Hepatic stellate cell (primary cell): ENCODE data around the gene CTSA.

Experiments
- DNase-seq: peaks from one replicate; pipeline ENCODE4 v3.0.0; 2011; ENCODE audit warnings: low spot score

Gene CTSA

GRCh38 chr20:45890985-45891983 lies at the start of gene CTSA, which contains the start of gene NEURL2:
TSS of gene CTSA (plus strand) at chr20:45891335. CDS start at chr20:45891569, 234 bp downstream.
TSS of gene NEURL2 (minus strand) at chr20:45891208. CDS start at chr20:45890991, 217 bp downstream.
- DNase-seq, result peak; percentile 98

DNA sequence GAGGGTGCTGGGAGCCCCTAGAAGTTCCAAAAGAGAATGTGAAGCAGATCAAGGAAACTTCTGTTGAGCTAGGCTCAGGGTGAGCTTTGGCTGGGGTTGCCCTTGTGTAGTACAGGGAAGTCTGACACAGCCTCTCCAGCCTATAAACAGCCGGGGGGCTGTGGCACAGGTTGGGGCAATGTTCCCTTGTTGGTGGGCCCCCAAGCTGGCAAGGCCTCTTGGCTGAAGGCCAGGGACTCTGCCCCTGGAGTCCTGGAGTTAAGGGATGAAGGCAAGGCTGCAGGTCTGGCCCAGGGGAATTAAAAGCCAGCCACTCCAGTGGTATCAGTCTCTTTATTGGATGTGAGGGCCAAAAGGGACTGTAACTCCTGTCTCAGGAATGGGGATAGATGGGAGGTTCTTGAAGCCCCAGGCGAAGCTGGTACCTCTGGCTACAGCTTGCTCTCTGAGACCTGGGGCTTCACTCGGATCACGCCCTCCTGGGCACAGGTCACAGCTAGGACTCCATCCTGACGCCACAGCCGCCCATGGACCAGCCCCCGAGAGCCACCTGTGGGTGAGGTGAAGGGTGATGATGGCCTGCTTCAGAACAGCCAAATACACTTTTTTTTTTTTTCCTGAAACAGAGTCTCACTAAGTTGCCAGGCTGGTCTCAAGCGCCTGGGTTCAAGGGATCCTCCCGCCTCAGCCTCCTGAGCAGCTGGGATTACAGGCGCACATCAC lies 49.6 kb upstream of the CTSA start:
- DNase-seq, result no peak

DNA sequence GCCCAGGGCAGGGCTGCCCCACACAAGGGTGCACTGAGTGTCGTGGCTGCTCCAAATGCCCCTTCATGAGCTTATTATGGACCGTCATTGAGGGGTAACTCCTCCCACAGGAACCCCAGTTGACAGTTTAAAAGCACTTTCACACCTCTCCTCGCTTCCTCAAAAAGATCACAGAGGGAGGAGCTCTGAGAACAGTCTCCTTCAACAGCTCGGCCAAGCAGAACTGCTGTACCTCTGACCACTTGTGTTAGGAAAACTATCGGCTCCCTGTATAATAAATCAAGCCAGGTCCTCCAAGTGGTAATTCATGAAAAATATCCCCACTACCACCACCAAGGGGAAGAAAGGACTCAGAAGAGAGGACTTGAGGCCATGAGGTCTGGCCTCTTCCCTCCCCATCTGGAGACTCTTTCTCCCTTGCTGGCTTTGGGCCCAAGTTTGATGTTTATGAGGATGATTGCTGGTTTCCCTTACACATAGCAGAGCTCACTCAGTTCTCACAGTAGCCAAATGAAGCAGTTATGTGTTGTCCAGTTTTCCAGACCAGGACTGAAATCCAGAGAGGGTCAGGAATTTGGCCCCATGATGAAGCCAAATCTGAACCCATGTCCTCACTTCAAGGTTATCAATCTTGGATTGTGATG lies 48.8 kb upstream of the CTSA start:
- DNase-seq, result peak; percentile 32

- DNase-seq, result no peak
Observed at GRCh38 chr20:45843506-45843905, 47.6 kb upstream of the CTSA start.

DNA sequence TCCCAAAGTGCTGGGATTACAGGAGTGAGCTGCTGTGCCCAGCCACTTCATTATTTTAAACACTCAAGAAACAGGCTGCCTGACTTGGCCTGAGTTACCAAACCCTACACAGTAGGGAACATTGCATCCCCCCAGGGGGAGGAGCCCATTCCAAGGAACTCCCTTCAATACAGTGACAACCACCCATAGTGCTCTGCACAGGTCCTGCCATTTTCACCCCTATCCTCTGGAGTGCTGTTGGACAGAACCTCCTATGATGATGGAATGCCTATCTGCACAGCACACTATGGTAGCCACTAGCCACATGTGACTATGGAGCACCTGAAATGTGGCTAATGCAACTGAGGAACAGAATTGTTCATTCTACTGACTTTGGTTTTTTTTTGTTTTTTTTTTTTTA lies 45.7 kb upstream of the CTSA start:
- DNase-seq, result no peak

DNA sequence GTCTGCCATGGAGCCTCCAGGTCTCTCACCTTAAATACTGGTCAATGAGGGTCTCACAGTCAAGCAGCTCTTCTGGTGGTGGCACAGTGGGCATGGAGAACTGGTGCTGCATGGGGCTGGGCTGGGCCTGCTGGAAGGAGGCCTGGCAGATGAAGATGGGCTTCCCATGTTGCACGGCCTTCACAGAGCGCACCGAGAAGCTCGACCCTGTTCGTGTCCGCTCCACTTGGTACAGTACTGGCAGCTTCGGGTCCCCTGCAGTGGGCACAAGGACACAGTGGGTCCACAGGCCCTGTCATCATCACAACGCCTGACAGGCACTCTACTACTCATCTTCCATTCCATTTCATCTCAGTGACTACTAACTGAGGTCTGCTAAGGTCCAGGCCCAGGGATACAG lies 42.7 kb upstream of the CTSA start:
- no peak for DNase-seq

DNA sequence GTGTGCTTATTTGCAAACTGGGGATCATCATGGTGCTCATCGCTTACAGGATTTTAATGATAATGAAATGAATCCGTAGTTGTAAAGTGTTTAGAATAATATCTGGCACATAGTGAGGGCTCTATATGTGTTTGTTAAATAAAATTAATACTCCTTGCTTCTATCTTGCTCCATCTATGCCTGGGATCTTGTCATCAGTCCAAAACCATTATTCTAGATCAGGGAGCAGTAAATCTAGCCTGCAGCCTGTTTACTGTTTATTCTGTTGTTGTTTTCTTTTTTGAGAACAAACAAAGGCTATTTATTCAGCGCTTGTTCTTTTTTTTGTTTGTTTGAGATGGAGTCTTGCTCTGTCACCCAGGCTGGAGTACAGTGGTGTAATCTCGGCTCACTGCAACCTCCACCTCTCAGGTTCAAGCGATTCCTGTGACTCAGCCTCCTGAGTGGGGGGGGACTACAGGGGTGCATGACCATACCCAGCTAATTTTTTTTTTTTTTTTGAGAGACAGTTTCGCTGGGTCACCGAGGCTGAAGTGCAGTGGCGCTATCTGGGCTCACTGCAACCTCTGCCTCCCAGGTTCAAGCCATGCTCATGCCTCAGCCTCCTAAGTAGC lies 42.1 kb upstream of the CTSA start:
- DNase-seq, result no peak

DNA sequence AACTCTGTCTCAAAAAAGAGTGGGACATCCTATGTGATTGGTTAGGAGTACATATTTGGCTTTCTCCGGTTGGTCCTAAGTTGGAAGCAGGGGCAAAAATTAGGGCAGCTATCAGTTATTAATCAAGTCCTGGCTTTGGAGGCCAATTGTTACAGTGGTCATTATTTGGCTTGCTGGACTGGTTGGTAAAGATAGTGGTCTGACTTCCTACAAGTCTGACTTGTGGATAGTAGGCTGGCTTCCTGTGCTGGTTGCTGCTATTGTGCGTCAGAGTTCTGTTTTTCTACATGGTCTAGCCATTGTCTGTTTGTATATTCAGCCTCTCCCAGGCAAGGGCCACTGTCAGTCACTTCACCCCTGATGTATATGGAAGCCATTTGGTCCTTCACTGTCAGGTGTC lies 40.9 kb upstream of the CTSA start:
- DNase-seq, result no peak

DNA sequence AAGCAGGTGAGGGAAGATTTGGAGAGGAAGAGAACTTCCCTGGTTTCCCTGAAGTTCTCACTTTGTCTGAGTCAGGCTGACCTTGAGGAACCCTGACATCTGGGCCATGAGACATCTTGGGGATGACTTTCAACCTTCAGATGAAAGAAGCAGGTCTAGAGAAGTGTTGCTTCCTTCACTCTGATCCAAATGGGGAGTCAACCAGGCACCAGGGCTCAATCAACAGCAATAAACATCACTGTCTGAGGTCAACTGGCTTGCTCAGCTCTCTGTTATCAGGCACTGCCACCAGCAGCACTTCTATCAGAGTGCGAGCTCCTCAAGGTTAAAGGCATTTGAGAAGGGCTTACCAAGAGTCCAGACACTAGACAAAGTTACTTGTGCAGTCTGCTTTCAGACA lies 40.2 kb upstream of the CTSA start:
- no peak for DNase-seq

DNA sequence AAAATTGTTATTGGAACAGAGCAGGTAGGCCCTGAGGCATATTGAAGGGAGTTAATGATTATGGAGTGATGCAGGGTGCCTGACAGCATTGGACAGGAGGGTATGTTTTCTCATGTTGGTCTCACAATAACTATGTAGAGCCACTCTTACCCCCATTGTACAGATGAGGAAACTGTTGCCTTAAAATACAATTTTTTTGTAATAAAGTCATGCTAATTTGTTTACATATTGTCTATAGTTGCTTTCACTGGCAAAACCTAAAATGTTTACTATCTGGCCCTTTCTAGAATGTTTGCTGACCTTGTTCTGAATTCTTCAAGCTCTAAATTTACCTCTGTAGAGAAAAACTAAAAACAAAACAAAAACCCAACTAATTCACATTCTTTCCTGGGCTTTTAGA lies 39.6 kb upstream of the CTSA start:
- no peak for DNase-seq

DNA sequence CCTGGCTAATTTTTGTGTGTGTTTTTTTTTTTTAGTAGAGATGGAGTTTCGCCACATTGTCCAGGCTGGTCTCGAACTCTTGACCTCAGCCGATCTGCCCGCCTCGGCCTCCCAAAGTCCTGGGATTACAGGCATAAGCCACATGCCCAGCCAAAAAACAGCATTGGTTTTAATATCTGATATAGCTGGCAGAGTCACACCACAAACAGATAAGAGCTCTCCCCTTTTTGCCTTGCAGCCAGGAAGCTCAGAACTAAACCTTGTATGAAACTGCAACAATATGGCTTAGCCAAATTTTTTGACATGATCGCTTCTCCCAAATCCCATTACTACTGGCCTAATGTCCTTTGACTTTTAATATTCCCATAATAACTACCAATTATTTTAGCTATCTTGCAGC lies 38.8 kb upstream of the CTSA start:
- no peak for DNase-seq

- DNase-seq, result no peak
Observed at GRCh38 chr20:45853484-45853883, 37.7 kb upstream of the CTSA start.

GRCh38 chr20:45857114-45857881 lies 33.8 kb upstream of the CTSA start, which contains the start of the genes ACOT8 and ZSWIM3:
TSS of gene ACOT8 (minus strand) at chr20:45857392. CDS start at chr20:45857315, 77 bp downstream.
TSS of gene ZSWIM3 (plus strand) at chr20:45857614. CDS start at chr20:45857826, 212 bp downstream.
- DNase-seq, result peak; percentile 100

DNA sequence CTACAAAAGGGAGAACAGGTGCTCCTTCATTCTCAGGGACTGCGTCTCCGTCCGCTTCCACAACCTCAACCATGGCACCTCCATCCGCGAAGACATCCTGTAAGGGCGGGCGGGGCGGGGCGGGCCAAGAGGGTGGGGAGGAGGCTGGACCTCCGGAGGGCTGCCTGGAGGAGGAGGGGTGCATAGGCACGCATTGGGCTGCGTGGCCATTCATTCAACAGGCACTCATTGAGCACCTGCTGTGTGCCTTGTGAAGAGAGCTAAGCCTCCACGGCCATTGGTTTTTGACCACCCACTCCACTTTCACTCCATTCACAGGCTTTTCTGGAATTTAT lies 33.3 kb upstream of the CTSA start:
- DNase-seq, result peak; percentile 31

DNA sequence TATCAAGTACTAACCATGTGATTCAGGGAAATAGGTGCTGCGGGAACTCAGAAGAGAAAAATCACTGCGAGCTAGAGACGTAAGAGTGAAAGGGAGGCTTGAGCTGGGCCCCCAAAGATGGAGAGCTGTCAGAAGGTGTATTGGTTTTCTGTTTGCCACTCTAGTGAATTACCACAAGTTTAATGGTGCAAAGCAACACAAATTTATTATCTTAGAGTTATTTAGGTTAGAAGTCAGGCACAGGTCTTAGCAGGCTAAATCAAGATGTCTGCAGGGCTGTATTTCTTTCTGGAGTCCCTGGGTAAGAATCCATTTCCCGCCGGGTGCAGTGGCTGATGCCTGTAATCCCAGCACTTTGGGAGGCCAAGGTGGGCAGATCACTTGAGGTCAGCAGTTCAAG lies 31.2 kb upstream of the CTSA start:
- DNase-seq, result no peak

GRCh38 chr20:45860560-45861220 lies 30.4 kb upstream of the CTSA start:
- DNase-seq, result no peak

DNA sequence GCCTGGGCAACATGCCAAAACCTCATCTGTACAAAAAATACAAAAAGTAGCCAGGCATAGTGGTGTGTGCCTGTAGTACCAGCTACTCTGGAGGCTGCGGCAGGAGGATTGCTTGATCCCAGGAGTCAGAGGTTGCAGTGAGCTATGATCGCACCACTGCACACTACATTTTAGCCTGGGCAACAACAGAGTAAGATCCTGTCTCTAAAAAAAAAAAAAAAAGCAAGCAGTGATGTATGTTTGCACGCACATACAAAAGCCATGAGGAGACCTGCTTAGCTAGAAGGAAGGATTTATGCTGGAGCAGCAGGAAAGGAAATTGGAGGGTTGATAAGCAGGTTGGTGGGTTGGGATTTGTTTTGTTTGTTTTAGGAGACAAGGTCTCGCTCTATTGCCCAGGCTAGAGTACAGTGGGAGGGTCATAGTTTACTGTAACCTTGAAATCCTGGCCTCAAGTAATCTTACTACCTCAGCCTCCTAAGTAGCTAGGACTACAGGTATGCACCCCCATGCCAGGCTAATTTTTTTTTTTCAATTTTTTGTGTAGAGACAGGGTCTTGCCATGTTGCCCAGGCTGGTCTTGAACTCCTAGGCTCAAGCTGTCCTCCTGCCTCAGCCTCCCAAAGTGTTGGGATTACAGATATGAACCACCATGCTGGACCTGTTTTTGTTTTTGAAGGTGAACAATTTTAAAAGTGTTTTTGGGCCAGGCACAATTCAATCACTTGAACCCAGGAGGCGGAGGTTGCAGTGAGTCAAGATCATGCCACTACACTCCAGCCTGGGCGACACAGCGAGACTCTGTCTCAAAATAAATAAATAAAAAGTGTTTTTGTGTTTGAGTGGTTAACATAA lies 29.7 kb upstream of the CTSA start:
- DNase-seq, result no peak

DNA sequence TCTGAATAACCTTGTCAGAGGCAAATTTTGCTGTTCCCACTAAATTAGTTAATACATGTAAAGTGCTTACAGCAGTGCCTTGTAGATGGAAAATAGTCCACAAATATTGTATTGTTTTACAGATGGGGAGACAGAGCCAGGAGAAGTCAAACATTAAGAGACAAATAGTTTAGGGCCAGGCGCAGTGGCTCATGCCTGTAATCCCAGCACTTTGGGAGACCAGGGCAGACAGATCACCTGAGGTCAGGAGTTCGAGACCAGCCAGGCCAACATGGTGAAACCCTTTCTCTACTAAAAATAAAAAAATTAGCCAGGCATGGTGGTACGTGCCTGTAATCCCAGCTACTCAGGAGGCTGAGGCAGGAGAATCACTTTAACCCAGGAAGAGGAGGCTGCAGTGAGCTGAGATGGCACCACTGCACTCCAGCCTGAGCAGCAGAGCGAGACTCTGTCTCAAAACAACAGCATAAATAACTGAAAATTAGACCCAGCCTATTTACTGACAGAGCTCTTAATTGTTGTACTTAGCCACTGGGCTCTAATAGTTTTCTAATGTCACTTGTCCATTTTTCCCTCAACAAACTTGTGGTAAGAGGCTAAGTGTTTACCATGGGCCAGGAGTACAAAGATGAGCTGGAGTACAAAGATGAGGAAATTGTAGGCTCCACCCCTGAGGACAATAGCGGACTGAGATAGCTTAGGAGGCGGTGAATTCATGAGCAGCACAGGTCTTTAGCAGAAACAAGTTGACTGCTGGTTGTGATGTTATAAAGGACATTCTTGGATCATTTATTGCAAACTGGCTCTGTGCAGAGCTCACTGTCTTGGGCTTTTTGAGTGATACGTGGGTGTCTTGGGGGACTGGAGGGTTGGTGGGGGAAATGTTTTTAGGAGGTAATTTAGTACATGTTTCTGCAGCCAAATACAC lies 27.3 kb upstream of the CTSA start:
- DNase-seq, result no peak

GRCh38 chr20:45866454-45866853 lies 24.7 kb upstream of the CTSA start:
- no peak for DNase-seq
